ENCODE data around the gene THAP11. TPM values are rescaled to one million over a fixed set of nuclear protein-coding genes. Genes with fewer than 3 reads are reported as not detected.
"Not testable (repeated sequence)": the region's sequence is repeated elsewhere in the genome, so short reads cannot be mapped to it uniquely, and the experiment has no call there.

THAP11 gene
- total RNA-seq, 6 donors from 2014 or later = 28.3 to 66.3 (median 34.3) TPM

DNA sequence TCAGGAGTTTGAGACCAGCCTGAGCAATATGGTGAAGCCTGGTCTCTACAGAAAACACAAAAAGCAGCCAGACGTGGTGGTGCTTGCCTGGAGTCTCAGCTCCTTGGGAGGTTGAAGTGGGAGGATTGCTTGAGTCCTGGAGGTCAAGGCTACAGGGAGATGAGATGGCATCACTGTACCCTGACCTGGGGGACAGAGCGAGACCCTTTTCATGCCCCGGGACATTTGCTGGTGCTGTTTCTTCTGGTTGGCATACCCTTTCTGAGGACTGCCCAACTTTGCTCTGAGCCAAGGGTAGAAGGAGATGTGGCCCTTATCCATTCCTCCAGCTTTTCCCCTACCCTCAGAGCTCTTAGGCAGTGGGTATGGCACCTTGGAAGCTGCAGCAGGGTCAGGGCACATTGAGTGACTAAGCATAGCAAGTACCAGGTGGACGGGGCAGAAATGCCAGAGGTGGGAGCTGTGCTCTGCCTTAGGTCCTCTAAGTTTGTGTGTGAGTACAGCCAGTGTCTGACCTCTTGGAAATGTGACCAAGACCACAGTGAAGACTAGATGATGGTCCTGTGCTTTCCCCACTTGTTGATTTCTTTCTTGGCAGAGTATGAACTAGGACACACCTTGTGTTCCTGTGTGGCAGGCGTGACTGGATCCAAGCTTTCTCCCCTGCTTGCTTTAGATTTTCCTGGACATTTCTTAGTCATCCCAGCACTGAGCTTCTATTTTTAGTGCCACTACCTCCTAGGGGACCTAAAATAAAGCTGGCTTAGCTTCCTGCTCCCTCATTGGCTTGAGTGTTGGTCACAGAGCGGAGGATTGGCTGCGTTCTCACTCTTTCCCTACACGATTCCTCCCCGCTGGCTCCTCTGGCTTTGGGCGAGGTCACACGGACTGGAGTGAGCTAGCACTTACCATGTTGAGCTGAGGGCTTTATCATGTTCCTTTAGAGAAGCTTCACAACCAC, 20.8 kb downstream of the THAP11 start:
- WGBS, 2 donors = 86 to 87% methylated on average over 10 to 11 of the region's 11 CpGs
- ATAC-seq (ENCODE audit: low FRiP score in 2 of 2) (peak in 1 of 2 donors; percentile 81), DNase-seq (no peak)
- Histone ChIP-seq H3K27me3 (no peaks in the 10 kb centered on the region), H3K9me3 (no peaks in the 10 kb centered on the region), H3K36me3 (peaks cover 0 to 32% (median 12%) of the 10 kb centered on the region in 4 donors), H3K27ac (peak overlapping the region; percentile 22 to 69 (median 35)), H3K4me1 (peaks cover 11 to 26% (median 19%) of the 10 kb centered on the region in 4 donors), H3K4me3 (no peak overlapping the region)
- TF ChIP-seq POLR2A (IDR thresholded peaks at IDR 0.05) (no peak), EP300 (IDR thresholded peaks at IDR 0.05) (no peak), POLR2AphosphoS5 (IDR thresholded peaks at IDR 0.05) (no peak)

DNA sequence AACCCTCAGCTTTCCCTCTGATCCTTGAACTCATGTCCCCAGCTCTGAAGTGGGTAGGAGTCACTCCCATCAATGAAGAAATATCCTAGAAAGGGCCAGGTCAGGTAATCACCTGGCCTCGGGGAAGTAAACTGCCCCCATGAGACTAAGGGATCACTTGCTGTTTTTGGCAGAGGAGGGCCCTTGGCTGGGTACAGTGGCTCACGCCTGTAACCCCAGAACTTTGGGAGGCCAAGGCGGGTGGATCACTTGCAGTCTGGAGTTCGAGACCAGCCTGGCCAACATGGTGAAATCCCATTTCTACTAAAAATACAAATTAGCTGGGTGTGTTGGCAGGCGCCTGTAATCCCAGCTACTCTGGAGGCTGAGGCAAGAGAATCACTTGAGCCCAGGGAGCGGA, 21.9 kb downstream of the THAP11 start:
- H3K4me3 ChIP-seq; H3K27me3 ChIP-seq; H3K9me3 ChIP-seq; DNase-seq; ATAC-seq (ENCODE audit: low FRiP score in 2 of 2): not testable (repeated sequence)
- WGBS, 2 donors = 94 to 96% methylated on average over 2 to 6 of the region's 6 CpGs
- peak overlapping the region in 2 of 4 donors; percentile 3 to 69 for H3K27ac ChIP-seq
- H3K36me3 ChIP-seq = peaks cover 0 to 43% (median 21%) of the 10 kb centered on the region in 4 donors
- H3K4me1 ChIP-seq = peaks cover 0 to 18% (median 9%) of the 10 kb centered on the region in 4 donors

DNA sequence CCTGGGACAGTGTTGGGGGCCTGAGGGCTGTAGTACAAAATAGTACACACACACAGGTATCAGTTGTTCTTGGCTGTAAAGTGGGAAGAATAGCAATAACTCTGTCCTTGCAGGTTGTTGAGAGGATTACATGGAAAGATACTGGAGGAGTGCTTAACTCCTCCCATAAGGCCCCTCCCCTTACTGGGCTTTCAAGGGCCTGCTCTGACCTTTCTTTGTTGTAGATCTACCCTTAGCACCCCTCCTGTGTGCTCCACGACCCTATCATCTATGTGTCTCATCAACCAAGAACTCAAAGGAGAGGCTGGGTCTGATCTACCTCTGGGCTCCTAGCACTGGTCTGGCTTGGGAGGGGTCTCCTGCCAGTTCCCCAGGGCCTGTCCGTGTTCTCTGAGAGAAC, 22.5 kb downstream of the THAP11 start:
- Histone ChIP-seq H3K4me1 (peaks cover 0 to 18% (median 7%) of the 10 kb centered on the region in 4 donors), H3K27ac (no peak overlapping the region), H3K36me3 (peaks cover 0 to 46% (median 25%) of the 10 kb centered on the region in 4 donors), H3K4me3 (no peak overlapping the region), H3K9me3 (no peaks in the 10 kb centered on the region), H3K27me3 (no peaks in the 10 kb centered on the region)
- TF ChIP-seq EP300 (IDR thresholded peaks at IDR 0.05) = no peak
- no peak for TF ChIP-seq CTCF (IDR thresholded peaks at IDR 0.05)
- no peak for TF ChIP-seq POLR2AphosphoS5 (IDR thresholded peaks at IDR 0.05)
- no peak for TF ChIP-seq POLR2A (IDR thresholded peaks at IDR 0.05)
- ATAC-seq (ENCODE audit: low FRiP score in 2 of 2) (no peak), DNase-seq (no peak)
- WGBS, 2 donors = 79 to 83% methylated on average over 2 of the region's 2 CpGs

DNA sequence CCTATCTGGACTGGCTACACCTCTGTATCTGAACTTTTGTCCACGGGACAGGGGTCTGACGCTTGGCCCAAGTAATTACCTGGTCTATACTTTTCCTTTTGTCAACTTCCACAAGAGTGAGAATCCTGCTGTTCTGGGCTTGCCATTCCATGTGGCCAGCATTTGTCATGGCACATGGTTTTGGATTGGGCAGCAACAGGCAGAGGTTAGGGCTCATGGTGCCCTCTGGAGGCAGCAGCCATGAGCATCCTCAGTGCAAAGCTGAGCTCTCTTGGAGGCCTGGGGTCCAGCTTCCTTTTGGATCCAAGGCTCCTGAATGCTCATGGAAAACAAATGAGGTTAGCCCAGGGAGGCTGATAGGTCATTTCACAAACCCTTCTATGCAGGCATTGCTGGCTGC, 23.2 kb downstream of the THAP11 start:
- ATAC-seq (ENCODE audit: low FRiP score in 2 of 2) (peak in 1 of 2 donors; percentile 21), DNase-seq (peak in 1 of 2 donors; percentile 37)

DNA sequence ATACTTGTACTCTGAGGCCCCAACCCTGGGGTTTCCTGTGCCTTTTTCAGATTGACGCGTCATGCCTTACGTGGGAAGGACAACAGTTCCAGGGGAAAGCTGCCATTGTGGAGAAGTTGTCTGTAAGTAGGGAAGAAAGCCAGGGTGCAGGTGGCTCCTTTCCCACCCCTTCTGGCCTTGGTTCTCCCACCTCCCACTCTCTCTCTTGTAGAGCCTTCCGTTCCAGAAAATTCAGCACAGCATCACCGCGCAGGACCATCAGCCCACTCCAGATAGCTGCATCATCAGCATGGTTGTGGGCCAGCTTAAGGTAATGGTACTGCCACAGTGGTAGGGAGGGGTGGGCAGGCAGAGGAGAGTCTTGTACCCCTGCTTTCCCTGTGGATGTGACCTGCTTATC, 26.2 kb downstream of the THAP11 start:
- H3K9me3 ChIP-seq = no peaks in the 10 kb centered on the region
- no peak for DNase-seq
- WGBS, 2 donors = 96 to 97% methylated on average over 6 of the region's 6 CpGs
- no peak overlapping the region for H3K27ac ChIP-seq
- no peak for TF ChIP-seq POLR2A (IDR thresholded peaks at IDR 0.05)
- no peak for TF ChIP-seq POLR2AphosphoS5 (IDR thresholded peaks at IDR 0.05)
- no peak for TF ChIP-seq EP300 (IDR thresholded peaks at IDR 0.05)
- TF ChIP-seq CTCF (IDR thresholded peaks at IDR 0.05) = no peak
- H3K4me3 ChIP-seq = no peak overlapping the region
- H3K27me3 ChIP-seq = no peaks in the 10 kb centered on the region
- peaks cover 0 to 66% (median 36%) of the 10 kb centered on the region in 4 donors for H3K36me3 ChIP-seq
- no peak for ATAC-seq (ENCODE audit: low FRiP score in 2 of 2)
- peaks cover 5 to 10% (median 8%) of the 10 kb centered on the region in 4 donors for H3K4me1 ChIP-seq

More for the DNA sequence above, 23.2 kb downstream of the THAP11 start:
- H3K9me3 ChIP-seq = no peaks in the 10 kb centered on the region
- H3K36me3 ChIP-seq = peaks cover 0 to 53% (median 31%) of the 10 kb centered on the region in 4 donors
- H3K4me1 ChIP-seq = peaks cover 0 to 18% (median 7%) of the 10 kb centered on the region in 4 donors
- no peaks in the 10 kb centered on the region for H3K27me3 ChIP-seq
- H3K4me3 ChIP-seq = no peak overlapping the region
- H3K27ac ChIP-seq = no peak overlapping the region
- TF ChIP-seq POLR2AphosphoS5 (IDR thresholded peaks at IDR 0.05) (no peak), CTCF (IDR thresholded peaks at IDR 0.05) (peak in 4 of 6 experiments; percentile 13 to 55 (median 42))
- 95 to 96% methylated on average over 2 of the region's 2 CpGs for WGBS, 2 donors

Measured in upper lobe of left lung (tissue), 6 donors.